ENCODE results near the gene HIPK2.

DNA sequence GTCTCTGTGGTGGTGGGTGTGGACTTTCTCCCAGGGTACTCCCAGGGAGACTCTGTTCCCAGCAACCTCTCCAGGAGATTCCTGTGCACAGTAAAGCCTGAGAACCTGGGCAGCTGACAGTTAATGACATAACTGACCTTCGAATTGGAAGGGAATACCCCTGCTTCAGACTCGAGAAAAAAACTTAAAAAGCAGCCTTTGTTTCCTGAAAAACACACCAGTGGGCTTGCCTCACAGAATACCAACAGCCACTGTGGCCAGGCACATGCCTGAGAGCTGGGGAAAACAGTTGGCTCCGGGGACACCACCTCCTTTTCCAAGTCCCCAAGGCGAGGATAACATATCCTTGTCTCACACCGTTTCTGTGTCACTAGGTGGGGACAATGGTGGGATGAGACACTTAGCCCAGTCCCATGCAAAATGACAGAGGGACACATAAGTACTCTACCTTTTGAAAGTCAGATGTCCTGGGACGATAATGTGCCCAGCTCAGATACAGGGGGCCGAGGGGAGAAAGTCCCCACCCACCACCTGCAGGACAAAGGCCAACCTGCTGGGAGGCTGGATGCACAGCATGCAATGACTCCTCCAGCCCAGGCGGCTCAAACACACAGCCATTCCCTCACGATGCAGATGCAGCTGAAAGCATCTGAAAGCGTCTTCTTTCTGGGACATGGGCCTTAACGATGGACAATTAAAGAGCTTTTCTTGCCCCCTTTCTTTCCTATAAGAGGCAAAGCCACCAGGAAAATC, 65.6 kb downstream of the HIPK2 start:
- TF ChIP-seq, protein P1, sequence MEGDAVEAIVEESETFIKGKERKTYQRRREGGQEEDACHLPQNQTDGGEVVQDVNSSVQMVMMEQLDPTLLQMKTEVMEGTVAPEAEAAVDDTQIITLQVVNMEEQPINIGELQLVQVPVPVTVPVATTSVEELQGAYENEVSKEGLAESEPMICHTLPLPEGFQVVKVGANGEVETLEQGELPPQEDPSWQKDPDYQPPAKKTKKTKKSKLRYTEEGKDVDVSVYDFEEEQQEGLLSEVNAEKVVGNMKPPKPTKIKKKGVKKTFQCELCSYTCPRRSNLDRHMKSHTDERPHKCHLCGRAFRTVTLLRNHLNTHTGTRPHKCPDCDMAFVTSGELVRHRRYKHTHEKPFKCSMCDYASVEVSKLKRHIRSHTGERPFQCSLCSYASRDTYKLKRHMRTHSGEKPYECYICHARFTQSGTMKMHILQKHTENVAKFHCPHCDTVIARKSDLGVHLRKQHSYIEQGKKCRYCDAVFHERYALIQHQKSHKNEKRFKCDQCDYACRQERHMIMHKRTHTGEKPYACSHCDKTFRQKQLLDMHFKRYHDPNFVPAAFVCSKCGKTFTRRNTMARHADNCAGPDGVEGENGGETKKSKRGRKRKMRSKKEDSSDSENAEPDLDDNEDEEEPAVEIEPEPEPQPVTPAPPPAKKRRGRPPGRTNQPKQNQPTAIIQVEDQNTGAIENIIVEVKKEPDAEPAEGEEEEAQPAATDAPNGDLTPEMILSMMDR (IDR thresholded peaks at IDR 0.05): no peak
- TF ChIP-seq EP300 (IDR thresholded peaks at IDR 0.05) (no peak), POLR2A (IDR thresholded peaks at IDR 0.05) (no peak)

All from stomach (tissue), 4 donors.